ES-I3 (cell line): ENCODE results near the gene NT5DC1.
A peak's percentile ranks its signal among the peaks of the same experiment; 100 is the strongest.

Experiments used
- H3K36me3 ChIP-seq: 2 replicates; pipeline ENCODE4 v1.6.1; 2013; ENCODE audit warnings: mild to moderate bottlenecking, low read length, control low read depth, moderate library complexity; ENCODE audit not compliant: insufficient read depth
- H3K4me1 ChIP-seq: 2 replicates; pipeline ENCODE4 v1.6.1; 2013; ENCODE audit warnings: mild to moderate bottlenecking, control low read depth, low read length; ENCODE audit not compliant: insufficient read depth
- H3K9ac ChIP-seq: 2 replicates; pipeline ENCODE4 v1.6.1; 2013; ENCODE audit warnings: low read depth, mild to moderate bottlenecking, low read length, moderate library complexity
- H3K9me3 ChIP-seq: 2 replicates; pipeline ENCODE4 v1.6.1; 2013; ENCODE audit warnings: mild to moderate bottlenecking, low read length, moderate library complexity; ENCODE audit not compliant: control insufficient read depth, insufficient read depth

Gene NT5DC1

GRCh38 chr6:116239256-116239655, 138.6 kb downstream of the NT5DC1 start:
- H3K9ac ChIP-seq, result no peak overlapping the region

GRCh38 chr6:116239856-116240255, 139.2 kb downstream of the NT5DC1 start:
- Histone ChIP-seq H3K4me1 (no peaks in the 10 kb centered on the region), H3K9me3 (no peaks in the 10 kb centered on the region), H3K36me3 (0 out of 2 replicates have a peak, but pooled peaks cover 3% of the 10 kb centered on the region), H3K9ac (no peak overlapping the region)

More at GRCh38 chr6:116239256-116239655, 138.6 kb downstream of the NT5DC1 start:
- Histone ChIP-seq H3K36me3 (0 out of 2 replicates have a peak, but pooled peaks cover 3% of the 10 kb centered on the region), H3K4me1 (no peaks in the 10 kb centered on the region), H3K9me3 (no peaks in the 10 kb centered on the region)

- H3K9ac ChIP-seq, result no peak overlapping the region
- H3K9me3 ChIP-seq, result no peaks in the 10 kb centered on the region
- no peaks in the 10 kb centered on the region for H3K4me1 ChIP-seq
- H3K36me3 ChIP-seq, result no peaks in the 10 kb centered on the region
Observed at GRCh38 chr6:116244284-116244683, 143.6 kb downstream of the NT5DC1 start.

GRCh38 chr6:116246089-116246488, 145.4 kb downstream of the NT5DC1 start:
- Histone ChIP-seq H3K9ac (no peak overlapping the region), H3K36me3 (no peaks in the 10 kb centered on the region), H3K4me1 (peaks cover 7% of the 10 kb centered on the region), H3K9me3 (no peaks in the 10 kb centered on the region)

GRCh38 chr6:116247285-116247684, 146.6 kb downstream of the NT5DC1 start:
- H3K9ac ChIP-seq, result no peak overlapping the region
- no peaks in the 10 kb centered on the region for H3K36me3 ChIP-seq
- H3K4me1 ChIP-seq, result peaks cover 17% of the 10 kb centered on the region
- no peaks in the 10 kb centered on the region for H3K9me3 ChIP-seq

GRCh38 chr6:116248577-116248976, 147.9 kb downstream of the NT5DC1 start:
- H3K36me3 ChIP-seq, result no peaks in the 10 kb centered on the region
- H3K9ac ChIP-seq, result no peak overlapping the region
- no peaks in the 10 kb centered on the region for H3K9me3 ChIP-seq
- peaks cover 25% of the 10 kb centered on the region for H3K4me1 ChIP-seq

- no peaks in the 10 kb centered on the region for H3K9me3 ChIP-seq
- H3K4me1 ChIP-seq, result peaks cover 25% of the 10 kb centered on the region
- peak overlapping the region; percentile 37; the same call in 1 of the 2 replicates for H3K9ac ChIP-seq
Observed at GRCh38 chr6:116251568-116252384, 151.1 kb downstream of the NT5DC1 start.

GRCh38 chr6:116253188-116253504, 152.5 kb downstream of the NT5DC1 start:
- peaks cover 25% of the 10 kb centered on the region for H3K4me1 ChIP-seq
- no peaks in the 10 kb centered on the region for H3K36me3 ChIP-seq
- H3K9ac ChIP-seq, result peak overlapping the region; percentile 68; the same call in 1 of the 2 replicates
- no peaks in the 10 kb centered on the region for H3K9me3 ChIP-seq

More at GRCh38 chr6:116251568-116252384, 151.1 kb downstream of the NT5DC1 start:
- no peaks in the 10 kb centered on the region for H3K36me3 ChIP-seq

- H3K9ac ChIP-seq, result peak within 1 kb of the TSS; percentile 68
- H3K36me3 ChIP-seq, result no peaks in the 10 kb centered on the region
- peaks cover 25% of the 10 kb centered on the region for H3K4me1 ChIP-seq
- no peaks in the 10 kb centered on the region for H3K9me3 ChIP-seq
Observed at GRCh38 chr6:116253505-116254296, 153.0 kb downstream of the NT5DC1 start, which contains the start of gene TSPYL4. Gene TSPYL4, minus strand, starts transcription at chr6:116254075. Its CDS starts 67 bp downstream, at chr6:116254008.

- Histone ChIP-seq H3K36me3 (no peaks in the 10 kb centered on the region), H3K9ac (peak overlapping the region; percentile 68), H3K9me3 (no peaks in the 10 kb centered on the region), H3K4me1 (peaks cover 25% of the 10 kb centered on the region)
Observed at GRCh38 chr6:116254297-116255056, 153.8 kb downstream of the NT5DC1 start.

GRCh38 chr6:116255246-116255800, 154.7 kb downstream of the NT5DC1 start:
- Histone ChIP-seq H3K9me3 (no peaks in the 10 kb centered on the region), H3K36me3 (no peaks in the 10 kb centered on the region), H3K9ac (0 out of 2 replicates have a peak overlapping the region, but pooled peaks have one; percentile 1), H3K4me1 (peaks cover 25% of the 10 kb centered on the region)

- H3K36me3 ChIP-seq, result no peaks in the 10 kb centered on the region
- no peaks in the 10 kb centered on the region for H3K9me3 ChIP-seq
- H3K4me1 ChIP-seq, result peaks cover 14% of the 10 kb centered on the region
- no peak overlapping the region for H3K9ac ChIP-seq
Observed at GRCh38 chr6:116256694-116257093, 156.0 kb downstream of the NT5DC1 start.

GRCh38 chr6:116258520-116258919, 157.9 kb downstream of the NT5DC1 start:
- Histone ChIP-seq H3K36me3 (no peaks in the 10 kb centered on the region), H3K9me3 (no peaks in the 10 kb centered on the region), H3K9ac (no peak overlapping the region), H3K4me1 (no peaks in the 10 kb centered on the region; the same call in 1 of the 2 replicates)

GRCh38 chr6:116263353-116263752, 162.7 kb downstream of the NT5DC1 start:
- H3K36me3 ChIP-seq, result no peaks in the 10 kb centered on the region
- H3K9me3 ChIP-seq, result no peaks in the 10 kb centered on the region
- H3K4me1 ChIP-seq, result no peaks in the 10 kb centered on the region
- H3K9ac ChIP-seq, result no peak overlapping the region
